IMR-90 (cell line): ENCODE data around the gene ALDH18A1.
A peak's percentile ranks its signal among the peaks of the same experiment; 100 is the strongest.

ENCODE experiments used
- CEBPB ChIP-seq: IDR thresholded peaks from 2 replicates; pipeline ENCODE4 v1.6.1; 2012; ENCODE audit warnings: low read depth, low read length, improper control_type of control experiment
- CHD1 ChIP-seq: IDR thresholded peaks from 2 replicates; pipeline ENCODE4 v1.6.1; 2012; ENCODE audit warnings: low read depth, low read length, improper control_type of control experiment
- CTCF ChIP-seq: conservative IDR thresholded peaks from 2 replicates; pipeline ENCODE4 v1.5.1; 2012; ENCODE audit warnings: mild to moderate bottlenecking, low read depth, low read length, improper control_type of control experiment
- MAZ ChIP-seq: IDR thresholded peaks from 2 replicates; pipeline ENCODE4 v1.6.1; 2012; ENCODE audit warnings: low read depth, mild to moderate bottlenecking, low read length, improper control_type of control experiment, moderate library complexity, borderline replicate concordance
- MXI1 ChIP-seq: IDR thresholded peaks from 2 replicates; pipeline ENCODE4 v1.6.1; 2012; ENCODE audit warnings: low read depth, mild to moderate bottlenecking, low read length, moderate library complexity, borderline replicate concordance
- NFE2L2 ChIP-seq: fragments of 150-350 bp; IDR thresholded peaks from 2 replicates; pipeline ENCODE4 v1.6.1; 2016; ENCODE audit warnings: low read depth, mild to moderate bottlenecking, low read length
- POLR2A ChIP-seq: IDR thresholded peaks from 2 replicates; pipeline ENCODE4 v1.6.1; 2012; ENCODE audit warnings: mild to moderate bottlenecking, low read depth, low read length
- RAD21 ChIP-seq: IDR thresholded peaks from 2 replicates; pipeline ENCODE4 v1.6.1; 2012; ENCODE audit warnings: low read length, improper control_type of control experiment
- RCOR1 ChIP-seq: IDR thresholded peaks from 2 replicates; pipeline ENCODE4 v1.6.1; 2012; ENCODE audit warnings: mild to moderate bottlenecking, low read length, improper control_type of control experiment; ENCODE audit not compliant: insufficient replicate concordance
- RFX5 ChIP-seq: IDR thresholded peaks from 2 replicates; pipeline ENCODE4 v1.8.0; 2012; ENCODE audit warnings: low read depth, mild to moderate bottlenecking, low read length, moderate library complexity
- SMC3 ChIP-seq: fragments of 150-350 bp; IDR thresholded peaks from 2 replicates; pipeline ENCODE4 v1.6.1; 2016; ENCODE audit warnings: low read depth, mild to moderate bottlenecking, antibody characterized with exemption, low read length, moderate library complexity
- USF2 ChIP-seq: fragments of 150-350 bp; IDR thresholded peaks from 2 replicates; pipeline ENCODE4 v1.6.1; 2017; ENCODE audit warnings: mild to moderate bottlenecking, antibody characterized with exemption, low read length, low read depth

DNA sequence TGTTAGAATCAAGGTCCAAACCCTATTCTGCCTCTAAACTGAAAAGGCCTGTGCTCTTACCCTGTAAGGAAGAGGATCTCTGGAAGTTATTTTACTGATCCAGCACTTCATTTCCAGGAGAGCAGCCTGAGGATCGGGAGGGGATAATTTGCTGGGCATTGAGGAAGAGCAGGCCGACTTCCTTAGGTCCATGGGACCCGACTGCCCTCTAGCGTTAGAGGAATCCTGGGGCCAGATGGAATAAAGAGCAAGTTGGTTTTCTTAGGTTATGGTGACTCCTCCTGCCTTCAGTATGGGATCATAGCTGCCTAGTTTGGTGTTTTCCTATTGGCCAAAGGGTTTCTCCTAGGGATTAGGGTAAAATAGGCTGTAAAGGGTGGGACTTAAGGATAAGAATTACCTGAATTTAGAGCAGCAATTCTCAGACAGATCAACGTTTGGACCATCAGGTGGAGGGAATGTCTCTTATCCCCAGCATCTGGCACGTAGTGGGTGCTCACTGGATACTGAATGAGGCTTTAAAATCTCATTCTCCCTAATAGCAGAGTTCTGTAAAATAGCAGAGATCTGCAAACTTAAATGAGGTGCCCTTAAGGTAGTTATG is 55.3 kb downstream of the ALDH18A1 start:
- TF ChIP-seq POLR2A (peak; percentile 52; the same call in 1 of the 2 replicates), NFE2L2 (no peak), RAD21 (peak; percentile 97), MAZ (no peak; the same call in 1 of the 2 replicates), CTCF (peak; percentile 96), RCOR1 (no peak), USF2 (no peak), SMC3 (peak; percentile 94), CHD1 (no peak), CEBPB (no peak), MXI1 (no peak), RFX5 (no peak)
